SU-DHL-6 (cell line): Measurements from ENCODE around the gene SACM1L.

ENCODE experiments used
- EZH2phosphoT487 ChIP-seq: fragments of 200-600 bp; sonication (generic), shearing (Covaris generic); conservative IDR thresholded peaks from 2 replicates; pipeline ENCODE4 v1.6.1; 2018; ENCODE audit warnings: mild to moderate bottlenecking, antibody characterized with exemption, low read length, moderate library complexity, mixed read lengths
- TF ChIP-seq, protein P1 (sequence below): fragments of 200-600 bp; sonication (generic); IDR thresholded peaks from one replicate; pipeline ENCODE4 v1.5.1; 2017; ENCODE audit warnings: antibody characterized with exemption, mild to moderate bottlenecking, low read length, moderate library complexity; ENCODE audit not compliant: insufficient read depth, poor library complexity, severe bottlenecking

DNA sequence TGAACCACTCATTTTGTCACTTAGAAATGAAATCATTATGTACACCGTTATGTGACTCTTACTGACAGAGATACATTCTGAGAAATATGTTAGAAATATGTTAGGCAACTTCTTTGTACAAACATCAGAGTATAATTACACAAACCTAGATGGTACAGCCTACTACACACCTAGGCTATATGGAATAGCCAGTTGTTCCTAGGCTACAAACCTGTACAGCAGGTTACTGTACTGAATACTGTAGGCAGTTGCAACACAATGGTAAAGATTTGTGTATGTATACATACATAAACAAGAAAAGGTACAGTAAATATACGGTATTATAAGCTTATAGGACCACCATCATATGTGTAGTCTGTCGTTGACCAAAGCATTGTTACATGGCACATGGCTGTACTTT, 3.7 kb downstream of the SACM1L start:
- TF ChIP-seq, protein P1, sequence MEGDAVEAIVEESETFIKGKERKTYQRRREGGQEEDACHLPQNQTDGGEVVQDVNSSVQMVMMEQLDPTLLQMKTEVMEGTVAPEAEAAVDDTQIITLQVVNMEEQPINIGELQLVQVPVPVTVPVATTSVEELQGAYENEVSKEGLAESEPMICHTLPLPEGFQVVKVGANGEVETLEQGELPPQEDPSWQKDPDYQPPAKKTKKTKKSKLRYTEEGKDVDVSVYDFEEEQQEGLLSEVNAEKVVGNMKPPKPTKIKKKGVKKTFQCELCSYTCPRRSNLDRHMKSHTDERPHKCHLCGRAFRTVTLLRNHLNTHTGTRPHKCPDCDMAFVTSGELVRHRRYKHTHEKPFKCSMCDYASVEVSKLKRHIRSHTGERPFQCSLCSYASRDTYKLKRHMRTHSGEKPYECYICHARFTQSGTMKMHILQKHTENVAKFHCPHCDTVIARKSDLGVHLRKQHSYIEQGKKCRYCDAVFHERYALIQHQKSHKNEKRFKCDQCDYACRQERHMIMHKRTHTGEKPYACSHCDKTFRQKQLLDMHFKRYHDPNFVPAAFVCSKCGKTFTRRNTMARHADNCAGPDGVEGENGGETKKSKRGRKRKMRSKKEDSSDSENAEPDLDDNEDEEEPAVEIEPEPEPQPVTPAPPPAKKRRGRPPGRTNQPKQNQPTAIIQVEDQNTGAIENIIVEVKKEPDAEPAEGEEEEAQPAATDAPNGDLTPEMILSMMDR, result no peak
- no peak for TF ChIP-seq EZH2phosphoT487
